GM10248 (cell line): ENCODE measurements around the gene CUZD1.
A peak's percentile ranks its signal among the peaks of the same experiment; 100 is the strongest.

Experiments
- CTCF ChIA-PET: fragments of 300-600 bp; sonication (Branson Sonifier 250); formaldehyde crosslinking; extraction: SDS; loops from one replicate; lab custom pipeline; 2021; ENCODE audit warnings: antibody characterized with exemption; lab: Yijun Ruan, JAX
- POLR2A ChIA-PET: fragments of 350-650 bp; sonication (Branson Sonifier 250); formaldehyde crosslinking; extraction: SDS; loops from one replicate; lab custom pipeline; 2020; ENCODE audit warnings: antibody characterized with exemption; lab: Yijun Ruan, JAX
- DNase-seq: peaks from one replicate; pipeline ENCODE4 v3.0.0; 2012; ENCODE audit errors: extremely low spot score
- TF ChIP-seq, protein P1 (sequence below): IDR thresholded peaks from 2 replicates; pipeline ENCODE4 v1.5.1; 2012; ENCODE audit warnings: mild to moderate bottlenecking, low read depth; ENCODE audit errors: extremely low read depth, missing control alignments, control extremely low read depth

CUZD1 gene

DNA sequence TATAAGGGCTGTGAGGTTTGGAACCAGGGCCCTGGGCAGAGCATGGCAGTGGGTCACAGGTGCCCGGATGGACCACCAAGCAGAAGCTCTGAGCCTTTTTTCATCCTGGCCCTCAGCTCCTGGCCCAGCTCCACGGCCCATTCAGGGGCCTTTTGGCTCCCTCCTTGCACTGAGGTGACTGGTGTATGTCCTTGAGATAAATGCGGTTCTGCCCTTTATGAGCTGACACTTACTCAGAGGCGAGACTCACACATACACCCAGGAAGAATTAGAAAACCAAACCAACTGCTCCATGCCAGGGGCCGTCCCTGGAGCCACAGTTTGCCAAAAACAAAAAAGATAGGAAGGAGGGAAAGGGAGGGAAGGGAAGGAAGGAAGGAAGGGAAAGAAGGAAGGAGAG lies 49.7 kb downstream of the CUZD1 start:
- CTCF ChIA-PET, result interaction anchor here (1.0 to 1.1 kb wide), 2 partner anchors 10 to 25 kb away, joined by 3 to 4 read pairs; no protein-coding TSS in a partner anchor
- POLR2A ChIA-PET, result no interaction called here
- TF ChIP-seq, protein P1, sequence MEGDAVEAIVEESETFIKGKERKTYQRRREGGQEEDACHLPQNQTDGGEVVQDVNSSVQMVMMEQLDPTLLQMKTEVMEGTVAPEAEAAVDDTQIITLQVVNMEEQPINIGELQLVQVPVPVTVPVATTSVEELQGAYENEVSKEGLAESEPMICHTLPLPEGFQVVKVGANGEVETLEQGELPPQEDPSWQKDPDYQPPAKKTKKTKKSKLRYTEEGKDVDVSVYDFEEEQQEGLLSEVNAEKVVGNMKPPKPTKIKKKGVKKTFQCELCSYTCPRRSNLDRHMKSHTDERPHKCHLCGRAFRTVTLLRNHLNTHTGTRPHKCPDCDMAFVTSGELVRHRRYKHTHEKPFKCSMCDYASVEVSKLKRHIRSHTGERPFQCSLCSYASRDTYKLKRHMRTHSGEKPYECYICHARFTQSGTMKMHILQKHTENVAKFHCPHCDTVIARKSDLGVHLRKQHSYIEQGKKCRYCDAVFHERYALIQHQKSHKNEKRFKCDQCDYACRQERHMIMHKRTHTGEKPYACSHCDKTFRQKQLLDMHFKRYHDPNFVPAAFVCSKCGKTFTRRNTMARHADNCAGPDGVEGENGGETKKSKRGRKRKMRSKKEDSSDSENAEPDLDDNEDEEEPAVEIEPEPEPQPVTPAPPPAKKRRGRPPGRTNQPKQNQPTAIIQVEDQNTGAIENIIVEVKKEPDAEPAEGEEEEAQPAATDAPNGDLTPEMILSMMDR, result no peak
- DNase-seq, result no peak

DNA sequence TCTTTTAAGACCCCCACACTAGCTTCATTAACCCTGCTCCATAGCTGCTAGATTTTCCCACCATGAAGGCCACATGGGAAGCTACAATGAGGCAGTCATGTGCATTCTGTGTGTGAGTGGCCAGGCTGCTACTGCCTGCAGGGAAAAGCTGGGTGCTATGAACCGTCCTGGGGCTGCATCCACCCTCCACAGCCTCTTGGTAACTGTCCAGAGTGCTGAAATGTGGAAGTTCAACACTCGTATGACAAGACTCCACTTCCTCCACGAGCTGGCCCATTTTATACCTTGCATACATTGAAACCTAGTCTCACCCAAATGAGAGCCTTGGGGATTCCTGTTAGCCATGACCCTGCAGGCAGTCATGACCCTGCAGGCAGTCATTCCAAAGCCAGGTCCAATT lies 59.4 kb downstream of the CUZD1 start:
- TF ChIP-seq, protein P1, result no peak
- DNase-seq, result peak; percentile 48
- POLR2A ChIA-PET, result no interaction called here
- CTCF ChIA-PET, result no interaction called here

DNA sequence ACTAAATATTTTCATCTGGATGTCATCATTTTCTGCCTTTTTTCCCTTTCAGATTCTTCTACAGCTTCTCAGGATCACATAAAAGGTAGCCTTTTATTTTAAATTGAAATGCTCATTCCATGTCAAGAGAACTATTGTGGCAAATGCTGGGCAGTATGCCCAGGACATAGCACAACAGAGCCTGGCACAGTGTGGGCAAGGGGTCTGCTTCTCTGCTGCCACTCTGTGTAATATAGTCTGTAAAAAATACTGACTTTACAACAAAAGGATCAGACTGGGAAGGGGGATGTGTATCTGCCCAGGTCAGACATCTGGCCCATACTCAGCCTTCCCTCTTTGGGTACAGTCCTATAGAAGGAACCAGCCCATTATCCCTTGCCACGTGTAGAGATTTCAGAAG lies 62.7 kb downstream of the CUZD1 start:
- CTCF ChIA-PET, result no interaction called here
- TF ChIP-seq, protein P1, result no peak
- no peak for DNase-seq
- POLR2A ChIA-PET, result no interaction called here
